Measurements from ENCODE around the gene RNF17.

Gene RNF17

GRCh38 chr13:24916464-24916863 lies 152.5 kb downstream of the RNF17 start:
- TF ChIP-seq, protein P1, sequence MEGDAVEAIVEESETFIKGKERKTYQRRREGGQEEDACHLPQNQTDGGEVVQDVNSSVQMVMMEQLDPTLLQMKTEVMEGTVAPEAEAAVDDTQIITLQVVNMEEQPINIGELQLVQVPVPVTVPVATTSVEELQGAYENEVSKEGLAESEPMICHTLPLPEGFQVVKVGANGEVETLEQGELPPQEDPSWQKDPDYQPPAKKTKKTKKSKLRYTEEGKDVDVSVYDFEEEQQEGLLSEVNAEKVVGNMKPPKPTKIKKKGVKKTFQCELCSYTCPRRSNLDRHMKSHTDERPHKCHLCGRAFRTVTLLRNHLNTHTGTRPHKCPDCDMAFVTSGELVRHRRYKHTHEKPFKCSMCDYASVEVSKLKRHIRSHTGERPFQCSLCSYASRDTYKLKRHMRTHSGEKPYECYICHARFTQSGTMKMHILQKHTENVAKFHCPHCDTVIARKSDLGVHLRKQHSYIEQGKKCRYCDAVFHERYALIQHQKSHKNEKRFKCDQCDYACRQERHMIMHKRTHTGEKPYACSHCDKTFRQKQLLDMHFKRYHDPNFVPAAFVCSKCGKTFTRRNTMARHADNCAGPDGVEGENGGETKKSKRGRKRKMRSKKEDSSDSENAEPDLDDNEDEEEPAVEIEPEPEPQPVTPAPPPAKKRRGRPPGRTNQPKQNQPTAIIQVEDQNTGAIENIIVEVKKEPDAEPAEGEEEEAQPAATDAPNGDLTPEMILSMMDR (conservative IDR thresholded peaks at IDR 0.05; ENCODE audit: low read depth, low read length): no peak
- H3K79me2 ChIP-seq (ENCODE audit: insufficient read depth, low read depth): peaks cover 61% of the 10 kb centered on the region
- 0 out of 2 replicates have a peak overlapping the region, but pooled peaks have one; percentile 9 for H3K4me2 ChIP-seq
- H2AFZ ChIP-seq (ENCODE audit: low read depth): no peak overlapping the region
- no peaks in the 10 kb centered on the region for H3K27me3 ChIP-seq (ENCODE audit: insufficient read depth, low read depth)
- no peaks in the 10 kb centered on the region for H4K20me1 ChIP-seq (ENCODE audit: insufficient read depth)
- no peak overlapping the region for H3K9ac ChIP-seq
- H3K4me3 ChIP-seq (IDR thresholded peaks at IDR 0.05; ENCODE audit: insufficient read depth, low read depth, low read length): no peak overlapping the region
- H3K36me3 ChIP-seq (ENCODE audit: insufficient read depth): no peaks in the 10 kb centered on the region
- peaks cover 57% of the 10 kb centered on the region for H3K4me1 ChIP-seq (ENCODE audit: low read depth, poor library complexity, severe bottlenecking)
- no peak overlapping the region for H3K27ac ChIP-seq

GRCh38 chr13:24921003-24921402 lies 157.0 kb downstream of the RNF17 start:
- no peak overlapping the region for H3K4me3 ChIP-seq (IDR thresholded peaks at IDR 0.05; ENCODE audit: insufficient read depth, low read depth, low read length)
- TF ChIP-seq, protein P1 (conservative IDR thresholded peaks at IDR 0.05; ENCODE audit: low read depth, low read length): no peak
- no peak overlapping the region; the same call in 1 of the 2 replicates for H3K27ac ChIP-seq
- no peaks in the 10 kb centered on the region for H4K20me1 ChIP-seq (ENCODE audit: insufficient read depth)
- H3K4me1 ChIP-seq (ENCODE audit: low read depth, poor library complexity, severe bottlenecking): peaks cover 50% of the 10 kb centered on the region
- no peaks in the 10 kb centered on the region for H3K36me3 ChIP-seq (ENCODE audit: insufficient read depth)
- peak overlapping the region; percentile 82; the same call in 1 of the 2 replicates for H3K9ac ChIP-seq
- peak overlapping the region; percentile 95 for H3K4me2 ChIP-seq
- no peak overlapping the region for H2AFZ ChIP-seq (ENCODE audit: low read depth)
- no peaks in the 10 kb centered on the region for H3K27me3 ChIP-seq (ENCODE audit: insufficient read depth, low read depth)
- H3K79me2 ChIP-seq (ENCODE audit: insufficient read depth, low read depth): peaks cover 60% of the 10 kb centered on the region

GRCh38 chr13:24921881-24922280 lies 157.9 kb downstream of the RNF17 start:
- Histone ChIP-seq H3K4me3 (IDR thresholded peaks at IDR 0.05; ENCODE audit: insufficient read depth, low read depth, low read length) (no peak overlapping the region), H3K27me3 (ENCODE audit: insufficient read depth, low read depth) (no peaks in the 10 kb centered on the region), H4K20me1 (ENCODE audit: insufficient read depth) (no peaks in the 10 kb centered on the region), H3K9ac (peak overlapping the region; percentile 82), H3K4me1 (ENCODE audit: low read depth, poor library complexity, severe bottlenecking) (peaks cover 50% of the 10 kb centered on the region), H3K27ac (peak overlapping the region; percentile 96), H2AFZ (ENCODE audit: low read depth) (peak overlapping the region; percentile 36; the same call in 1 of the 2 replicates), H3K79me2 (ENCODE audit: insufficient read depth, low read depth) (peaks cover 51% of the 10 kb centered on the region), H3K4me2 (peak overlapping the region; percentile 95), H3K36me3 (ENCODE audit: insufficient read depth) (no peaks in the 10 kb centered on the region)
- TF ChIP-seq, protein P1 (conservative IDR thresholded peaks at IDR 0.05; ENCODE audit: low read depth, low read length): no peak

DNA sequence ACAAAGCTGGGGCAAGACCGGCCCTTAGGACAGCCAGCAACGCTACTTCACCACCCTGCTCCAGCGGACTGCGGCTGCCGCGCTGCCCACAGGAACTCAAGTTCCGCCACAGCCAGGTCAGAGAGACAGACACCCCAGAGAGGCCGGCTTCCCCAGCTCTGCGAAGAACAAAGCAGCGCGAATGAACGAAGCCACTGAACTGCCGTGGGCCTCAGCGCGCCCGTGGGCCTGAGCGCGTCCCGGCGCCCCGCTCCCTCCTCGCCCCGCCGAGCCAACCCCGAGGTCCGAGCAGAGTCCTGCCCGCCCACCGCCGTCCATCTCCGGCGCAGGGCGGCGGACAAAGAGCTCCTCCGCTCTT lies 158.4 kb downstream of the RNF17 start:
- Histone ChIP-seq H3K27me3 (ENCODE audit: insufficient read depth, low read depth) (no peaks in the 10 kb centered on the region), H3K79me2 (ENCODE audit: insufficient read depth, low read depth) (peaks cover 49% of the 10 kb centered on the region), H3K4me1 (ENCODE audit: low read depth, poor library complexity, severe bottlenecking) (peaks cover 49% of the 10 kb centered on the region), H4K20me1 (ENCODE audit: insufficient read depth) (no peaks in the 10 kb centered on the region), H3K4me3 (IDR thresholded peaks at IDR 0.05; ENCODE audit: insufficient read depth, low read depth, low read length) (no peak overlapping the region), H3K9ac (peak overlapping the region; percentile 82), H2AFZ (ENCODE audit: low read depth) (peak overlapping the region; percentile 36), H3K27ac (peak overlapping the region; percentile 96), H3K4me2 (peak overlapping the region; percentile 95), H3K36me3 (ENCODE audit: insufficient read depth) (no peaks in the 10 kb centered on the region)
- TF ChIP-seq, protein P1 (conservative IDR thresholded peaks at IDR 0.05; ENCODE audit: low read depth, low read length): no peak
